OCI-LY3 (cell line): ENCODE measurements around the gene STRIP2.

Experiments used
- CTCF ChIP-seq: fragments of 200-600, 300-600 bp; sonication (generic); IDR thresholded peaks from 2 replicates; pipeline ENCODE4 v1.5.1; 2014; ENCODE audit warnings: antibody characterized with exemption, low read length, low read depth
- EZH2phosphoT487 ChIP-seq: fragments of 200-600 bp; shearing (Covaris generic); IDR thresholded peaks from 2 replicates; pipeline ENCODE4 v1.6.1; 2018; ENCODE audit warnings: antibody characterized with exemption, mixed run types, low read depth

- no peak for TF ChIP-seq CTCF
- TF ChIP-seq EZH2phosphoT487: no peak
Measured at GRCh38 chr7:129391546-129392171, 42.6 kb upstream of the STRIP2 start.
